Stimulated activated CD8-positive, alpha-beta memory T cell treated with anti-CD3 and anti-CD28 coated beads, Interleukin-7, amount 100 ng/mL, for 4 hours (primary cell): ENCODE data around the gene RABGAP1L.
"Not testable (repeated sequence)": the region's sequence is repeated elsewhere in the genome, so short reads cannot be mapped to it uniquely, and the experiment has no call there.

Experiments used
- DNase-seq, 2 donors: peaks; one replicate each; pipeline ENCODE4 v3.0.0-alpha.2; 2020; ENCODE audit warnings: low read depth in 2 of 2

RABGAP1L gene

GRCh38 chr1:174875306-174875705 is 716.0 kb downstream of the RABGAP1L start:
- no peak for DNase-seq

DNA sequence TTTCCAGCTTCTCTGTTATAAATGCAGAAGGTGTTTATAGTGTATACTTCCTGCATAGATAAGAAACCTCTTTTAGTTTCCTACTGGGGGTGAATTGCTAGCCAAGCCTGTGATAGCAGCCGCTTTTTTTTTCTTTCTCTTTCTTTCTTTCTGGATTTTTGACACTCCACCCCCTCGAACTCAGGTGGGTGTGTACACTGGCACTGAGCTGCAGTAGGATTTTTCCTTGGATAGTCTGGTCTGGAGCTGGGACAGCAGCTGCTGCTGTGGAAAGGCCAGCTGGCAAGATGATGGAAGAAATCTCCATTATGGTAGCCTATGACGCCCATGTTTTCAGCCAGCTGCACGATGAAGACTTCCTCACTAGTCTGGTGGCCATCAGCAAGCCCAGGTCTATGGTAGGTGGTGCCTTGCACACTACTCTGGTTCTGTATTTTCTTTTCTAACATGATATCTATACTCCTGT is 717.9 kb downstream of the RABGAP1L start:
- no peak for DNase-seq

- DNase-seq, result no peak
Measured at GRCh38 chr1:174880171-174880570, 720.9 kb downstream of the RABGAP1L start.

DNA sequence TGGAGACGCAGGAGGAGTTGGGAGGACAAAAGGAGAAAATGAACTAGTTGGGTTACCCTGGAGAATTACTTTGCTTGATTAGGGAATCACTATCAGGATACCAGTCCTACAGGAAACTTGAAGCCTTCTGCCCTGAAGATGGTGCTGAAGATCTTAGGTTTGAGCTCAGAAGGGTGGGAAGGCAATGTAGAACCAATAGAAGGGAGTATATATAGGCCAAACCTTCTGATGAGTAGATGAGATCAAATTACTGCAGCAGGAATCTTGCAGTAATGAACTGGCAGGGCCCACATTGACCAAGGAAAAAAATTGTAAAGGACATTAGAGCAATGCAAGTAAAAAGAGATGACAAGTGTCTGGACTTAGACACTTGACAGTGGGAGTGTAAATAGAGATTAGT is 724.1 kb downstream of the RABGAP1L start:
- DNase-seq, result no peak

DNA sequence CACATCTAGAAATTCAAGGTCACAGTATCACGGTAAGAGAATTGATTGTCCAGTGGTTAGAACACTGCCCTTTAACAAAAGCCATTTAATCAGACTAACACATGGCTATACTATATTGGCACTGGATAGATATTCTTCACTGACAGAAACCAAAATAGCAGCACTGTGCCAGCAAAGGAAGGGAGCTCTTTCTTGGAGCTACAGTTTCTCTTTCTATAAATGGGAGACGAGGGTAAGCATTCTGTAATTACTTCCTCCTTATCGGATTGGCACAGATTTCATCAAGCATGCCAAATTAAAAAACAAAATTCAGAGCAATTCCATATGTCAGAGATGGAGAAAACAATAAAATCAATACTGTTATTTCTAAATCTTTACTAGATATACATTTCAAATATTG is 724.7 kb downstream of the RABGAP1L start:
- DNase-seq, result no peak

GRCh38 chr1:174884566-174884965 is 725.2 kb downstream of the RABGAP1L start:
- no peak for DNase-seq

GRCh38 chr1:174890024-174890423 is 730.7 kb downstream of the RABGAP1L start:
- DNase-seq, result no peak

- DNase-seq, result no peak
Measured at GRCh38 chr1:174892016-174892415, 732.7 kb downstream of the RABGAP1L start.

DNA sequence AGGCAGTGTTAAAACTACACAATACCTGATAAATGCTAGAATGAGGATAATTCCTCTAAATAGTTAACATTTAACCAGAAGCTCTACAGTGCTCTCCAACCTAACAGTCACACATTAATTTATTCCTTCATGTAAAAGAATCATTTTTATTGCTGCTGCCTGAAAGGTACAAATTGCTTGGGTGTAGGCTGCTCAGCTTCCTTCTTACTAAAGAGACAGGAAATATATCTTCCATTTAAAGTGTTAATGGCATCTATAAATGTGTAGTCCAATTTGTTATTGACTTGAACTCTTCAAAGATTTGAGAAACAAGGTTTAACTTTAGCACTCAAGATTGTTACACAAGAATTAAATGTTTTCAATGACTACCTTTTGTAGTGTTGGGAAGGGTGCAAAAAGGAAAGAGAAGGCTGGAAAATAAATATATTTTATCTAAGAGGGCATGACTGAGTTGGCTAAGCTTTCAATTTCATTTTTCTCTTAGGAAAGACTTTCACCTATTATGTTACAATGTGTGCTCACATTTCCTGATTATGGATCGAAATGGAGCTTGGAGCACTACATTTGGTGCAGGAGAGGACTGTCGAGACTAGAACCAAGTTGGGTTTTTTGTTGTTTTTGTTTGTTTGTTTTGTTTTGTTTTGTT is 734.9 kb downstream of the RABGAP1L start:
- DNase-seq, result no peak

- DNase-seq, result not testable (repeated sequence)
Measured at GRCh38 chr1:174895610-174896009, 736.3 kb downstream of the RABGAP1L start.

DNA sequence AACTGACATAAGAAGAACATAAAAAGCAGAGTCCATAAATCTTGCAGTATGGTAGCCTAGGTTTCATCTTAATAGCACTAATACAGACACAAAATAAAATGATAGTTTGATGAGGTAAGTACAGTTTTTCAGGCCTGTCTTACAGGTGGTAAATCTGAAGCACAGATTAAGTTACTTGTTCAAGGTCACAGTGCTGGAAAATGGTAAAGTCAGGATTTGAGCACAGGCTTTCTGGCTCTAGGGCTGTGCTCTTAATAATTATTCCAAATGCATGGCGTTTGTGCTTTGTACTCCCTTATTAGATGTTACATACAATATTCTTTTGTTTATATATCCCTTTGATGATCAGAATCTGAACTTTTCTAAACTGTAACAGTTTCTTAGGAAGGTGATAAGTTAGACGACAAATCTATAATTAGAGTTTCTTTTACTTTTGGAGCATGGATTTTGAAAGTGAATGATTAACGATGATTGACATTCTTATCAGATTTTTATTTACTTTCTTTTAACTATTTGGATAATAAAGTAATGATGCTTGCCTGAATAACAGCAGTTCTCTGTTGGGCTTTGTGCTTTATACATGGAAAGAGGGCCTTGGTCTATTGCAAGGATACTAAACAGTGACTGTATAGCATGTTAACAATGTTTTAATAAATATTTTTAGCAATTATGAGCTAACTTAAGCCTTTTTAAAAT is 738.9 kb downstream of the RABGAP1L start:
- no peak for DNase-seq

DNA sequence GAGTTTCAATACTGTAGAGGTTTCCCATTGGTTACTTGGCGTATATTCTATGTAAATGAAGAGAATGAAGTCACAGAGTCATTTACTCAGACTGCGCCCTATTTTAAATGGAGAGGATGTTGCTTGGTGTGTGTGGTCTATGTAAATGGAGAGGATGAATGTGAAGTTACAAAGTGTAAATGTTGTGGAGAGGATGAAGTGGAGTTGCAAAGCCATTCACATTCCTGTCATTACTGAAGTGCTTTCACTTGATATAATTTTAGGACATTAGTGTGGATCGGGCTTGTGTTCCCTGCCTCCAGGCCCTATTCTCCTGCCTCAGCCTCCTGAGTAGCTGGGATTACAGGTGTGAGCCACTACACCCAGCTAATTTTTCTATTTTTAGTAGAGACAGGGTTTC is 741.0 kb downstream of the RABGAP1L start:
- no peak for DNase-seq

DNA sequence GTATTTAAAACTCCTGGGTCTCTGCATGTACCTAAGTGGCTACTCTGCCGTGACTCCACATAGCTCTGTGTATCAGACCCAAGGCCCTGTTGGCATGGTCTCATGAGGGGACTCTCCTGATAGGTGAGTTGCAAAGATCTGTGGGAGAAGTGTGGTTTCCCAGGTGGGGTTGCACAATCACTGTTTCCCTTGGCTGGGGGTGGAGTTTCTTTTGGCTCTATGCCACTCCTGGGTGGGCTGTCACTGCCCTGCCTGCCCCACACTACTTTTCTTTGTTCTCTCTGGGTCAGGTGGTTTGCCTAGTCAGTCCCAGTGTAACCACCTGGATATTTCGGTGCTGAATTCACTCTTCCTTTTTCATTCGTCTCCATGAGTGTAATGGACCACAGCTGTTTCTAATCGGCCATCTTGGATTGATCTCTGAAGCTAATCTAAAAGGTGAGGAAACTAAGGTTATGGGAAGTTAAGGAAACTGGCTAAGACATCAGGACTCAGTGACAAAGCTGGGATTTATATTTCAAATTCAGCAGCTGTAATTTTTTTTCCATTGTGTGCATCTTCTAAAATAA is 743.3 kb downstream of the RABGAP1L start:
- DNase-seq, result no peak

GRCh38 chr1:174911606-174912005 is 752.3 kb downstream of the RABGAP1L start:
- no peak for DNase-seq

GRCh38 chr1:174912264-174912663 is 752.9 kb downstream of the RABGAP1L start:
- DNase-seq, result no peak

- DNase-seq, result no peak
Measured at GRCh38 chr1:174913225-174913903, 754.0 kb downstream of the RABGAP1L start.

GRCh38 chr1:174914991-174915390 is 755.7 kb downstream of the RABGAP1L start:
- no peak for DNase-seq

- DNase-seq, result no peak
Measured at GRCh38 chr1:174916846-174917245, 757.5 kb downstream of the RABGAP1L start.

DNA sequence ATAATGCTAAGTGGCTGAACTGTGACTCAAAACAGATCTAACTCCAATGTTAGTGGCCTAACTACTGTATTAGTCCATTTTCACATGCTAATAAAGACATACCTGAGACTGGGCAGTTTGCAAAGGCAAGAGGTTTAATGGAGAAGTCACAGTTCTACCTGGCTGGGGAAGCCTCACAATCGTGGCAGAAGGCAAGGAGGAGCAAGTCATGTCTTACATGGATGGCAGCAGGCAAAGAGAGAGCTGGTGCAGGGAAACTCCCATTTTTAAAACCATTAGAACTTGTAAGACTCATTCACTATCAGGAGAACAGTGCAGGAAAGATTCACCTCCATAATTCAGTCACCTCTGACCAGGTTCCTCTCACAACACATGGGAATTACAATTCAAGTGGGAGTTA is 760.8 kb downstream of the RABGAP1L start:
- no peak for DNase-seq

GRCh38 chr1:174922121-174922520 is 762.8 kb downstream of the RABGAP1L start:
- DNase-seq, result no peak

DNA sequence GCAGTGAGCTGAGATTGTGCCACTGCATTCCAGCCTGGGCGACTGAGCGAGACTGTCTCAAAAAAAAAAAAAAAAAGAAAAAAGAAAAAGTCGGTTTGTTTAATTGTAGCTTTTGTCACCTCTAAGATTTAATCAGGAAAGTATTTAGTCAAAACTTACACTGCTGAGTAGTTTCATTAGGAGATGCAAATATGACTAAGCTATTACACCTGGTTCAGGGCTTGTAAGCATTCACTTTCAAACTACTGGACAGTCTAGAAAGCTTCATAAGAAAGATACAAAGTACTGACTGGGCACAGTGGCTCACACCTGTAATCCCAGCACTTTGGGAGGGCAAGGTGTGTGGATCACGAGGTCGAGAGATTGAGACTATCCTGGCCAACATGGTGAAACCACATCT is 764.5 kb downstream of the RABGAP1L start:
- DNase-seq, result no peak

GRCh38 chr1:174928541-174928940 is 769.2 kb downstream of the RABGAP1L start:
- DNase-seq, result no peak

DNA sequence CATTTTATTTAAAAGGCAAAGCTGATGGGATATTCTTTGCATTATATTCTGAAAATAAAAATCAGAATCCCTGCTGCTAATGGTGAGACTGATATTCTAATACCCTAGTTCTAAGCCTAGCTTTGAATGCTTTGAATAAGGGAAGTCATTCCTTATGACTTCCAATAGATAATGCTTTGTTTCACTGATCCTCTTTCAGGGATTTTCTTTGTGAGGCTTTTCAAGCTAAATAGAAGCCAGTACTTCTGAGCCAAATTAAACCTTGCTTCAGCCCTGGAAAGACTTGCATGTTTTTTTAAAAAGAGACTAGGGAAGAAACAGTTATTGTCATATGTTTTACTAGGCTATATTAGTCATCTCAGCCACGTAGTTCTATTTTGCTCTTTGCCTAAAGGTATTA is 771.9 kb downstream of the RABGAP1L start:
- no peak for DNase-seq
